HepG2 (cell line): ENCODE results near the gene C17orf75. TPM values are rescaled to one million over a fixed set of nuclear protein-coding genes. Genes with fewer than 3 reads are reported as not detected.

Experiments used
- ATAC-seq: fragments of 200-7000 bp; cut with Tn5 transposase; 3 replicates; pipeline ENCODE4 v1.9.1; 2020; ENCODE audit warnings: mild to moderate bottlenecking, moderate library complexity
- BruUV-seq: library from RNA; stranded (reverse); fragments of 400-500 nt; replicated peaks from 2 replicates; lab custom pipeline; 2021; lab: Mats Ljungman, UMichigan
- CTCF ChIA-PET: fragments of 300-600 bp; formaldehyde crosslinking; extraction: SDS; loops from one replicate; lab custom pipeline; 2021; ENCODE audit warnings: low total read pairs, inconsistent platforms, low intra/inter-chr PET ratio; lab: Yijun Ruan, JAX
- POLR2A ChIA-PET: fragments of 350-600 bp; sonication (Branson Sonifier 250); formaldehyde crosslinking; loops from one replicate; lab custom pipeline; 2020; ENCODE audit warnings: antibody characterized with exemption, inconsistent platforms; lab: Yijun Ruan, JAX
- DNase-seq: peaks from one replicate; pipeline ENCODE4 v3.0.0-alpha.2; 2015; ENCODE audit warnings: low spot score
- FAIRE-seq: peaks from 3 replicates; lab custom pipeline; 2011; peaks lifted over from hg19 to GRCh38; lab: Jason Lieb, UNC
- H2AFZ ChIP-seq: one replicate; pipeline ENCODE4 v1.6.1; 2011; ENCODE audit warnings: low read length, inconsistent platforms
- H3K27ac ChIP-seq: fragments of 300-600 bp; 3 replicates; pipeline ENCODE4 v1.8.0; 2011; ENCODE audit warnings: mixed run types, mild to moderate bottlenecking, mixed read lengths, low read length, inconsistent platforms; ENCODE audit not compliant: insufficient read depth; ENCODE audit errors: extremely low read length
- H3K27me3 ChIP-seq, 2 experiments: fragments of 200-600 bp in 1 of 2; 2 replicates in 1 of 2; 3 replicates in 1 of 2; pipeline versions ENCODE4 v1.6.0 to v1.8.0; 2011; ENCODE audit warnings: low read length in 2 of 2, mild to moderate bottlenecking in 2 of 2, moderate library complexity in 2 of 2, inconsistent platforms in 1 of 2; ENCODE audit not compliant: insufficient read depth in 2 of 2, control insufficient read depth in 1 of 2
- H3K36me3 ChIP-seq, 2 experiments: fragments of 200-600 bp in 1 of 2; replicated peaks in 1 of 2; 2 replicates in 1 of 2; 3 replicates in 1 of 2; pipeline versions ENCODE4 v1.5.1 to v1.8.0; 2011; ENCODE audit warnings: low read length in 2 of 2, inconsistent platforms in 1 of 2; ENCODE audit not compliant: insufficient read depth in 2 of 2, control insufficient read depth in 1 of 2
- H3K4me1 ChIP-seq: 2 replicates; pipeline ENCODE4 v1.5.1; 2012; ENCODE audit warnings: low read length, inconsistent platforms; ENCODE audit not compliant: insufficient read depth
- H3K4me2 ChIP-seq: 2 replicates; pipeline ENCODE4 v1.6.0; 2011; ENCODE audit warnings: low read depth, low read length, inconsistent platforms
- H3K4me3 ChIP-seq, 3 experiments: fragments of 200-600 bp in 1 of 3; sonication (generic), shearing (Covaris generic) in 1 of 3; replicated peaks in 1 of 3; 2 replicates each; pipeline ENCODE4 v1.5.1; 2011 to 2016; ENCODE audit warnings: low read length in 3 of 3, inconsistent platforms in 2 of 3, low read depth in 2 of 3, mild to moderate bottlenecking in 2 of 3, control low read depth in 1 of 3, mixed read lengths in 1 of 3; ENCODE audit not compliant: insufficient read depth in 1 of 3
- H3K79me2 ChIP-seq: one replicate; pipeline ENCODE4 v1.6.1; 2011; ENCODE audit warnings: low read length, inconsistent platforms; ENCODE audit not compliant: insufficient read depth
- H3K9ac ChIP-seq: 2 replicates; pipeline ENCODE4 v1.6.0; 2011; ENCODE audit warnings: mild to moderate bottlenecking, low read depth, low read length, inconsistent platforms; ENCODE audit not compliant: insufficient read depth
- H3K9me3 ChIP-seq: 2 replicates; pipeline ENCODE4 v1.5.1; 2012; ENCODE audit warnings: mild to moderate bottlenecking, low read length
- H4K20me1 ChIP-seq: 2 replicates; pipeline ENCODE4 v1.6.0; 2011; ENCODE audit warnings: inconsistent platforms, mild to moderate bottlenecking, low read length, moderate library complexity; ENCODE audit not compliant: insufficient read depth
- ATAD3A ChIP-seq: sonication (generic); formaldehyde crosslinking; IDR thresholded peaks from 2 replicates; pipeline ENCODE4 v1.4.0; 2020; ENCODE audit warnings: missing genetic modification reagents
- BHLHE40 ChIP-seq: IDR thresholded peaks from 2 replicates; pipeline ENCODE4 v1.6.1; 2011; ENCODE audit warnings: low read length, improper control_type of control experiment
- HIC2 ChIP-seq: sonication (generic); formaldehyde crosslinking; IDR thresholded peaks from 2 replicates; pipeline ENCODE4 v1.9.0; 2022; ENCODE audit warnings: low read depth, missing genetic modification reagents
- HNF4G ChIP-seq, 2 experiments: sonication (generic) in 1 of 2; formaldehyde crosslinking in 1 of 2; IDR thresholded peaks; 2 replicates each; pipeline versions ENCODE4 v1.4.0 to v1.6.1; 2011 to 2020; ENCODE audit warnings: borderline replicate concordance in 2 of 2, low read depth in 2 of 2, mild to moderate bottlenecking in 2 of 2, low read length in 1 of 2, missing genetic modification reagents in 1 of 2, moderate library complexity in 1 of 2
- HOXD1 ChIP-seq: sonication (generic); formaldehyde crosslinking; IDR thresholded peaks from 2 replicates; pipeline ENCODE4 v1.5.0; 2020; ENCODE audit warnings: missing genetic modification reagents
- MIER3 ChIP-seq: IDR thresholded peaks from 2 replicates; pipeline ENCODE4 v1.6.1; 2016; ENCODE audit warnings: missing compliant biosample characterization, borderline replicate concordance
- MTA1 ChIP-seq: sonication (generic); formaldehyde crosslinking; IDR thresholded peaks from 2 replicates; pipeline ENCODE4 v1.4.0; 2020; ENCODE audit warnings: missing genetic modification reagents, mild to moderate bottlenecking, borderline replicate concordance
- NAIF1 ChIP-seq: sonication (generic); formaldehyde crosslinking; IDR thresholded peaks from 2 replicates; pipeline ENCODE4 v1.5.0; 2020; ENCODE audit warnings: mild to moderate bottlenecking, missing genetic modification reagents, borderline replicate concordance
- NFIC ChIP-seq: IDR thresholded peaks from 2 replicates; pipeline ENCODE4 v1.6.1; 2012; ENCODE audit warnings: mild to moderate bottlenecking, low read length, inconsistent platforms
- NR2F6 ChIP-seq, 2 experiments: IDR thresholded peaks; 2 replicates each; pipeline ENCODE4 v1.6.1; 2016; ENCODE audit warnings: antibody characterized with exemption in 1 of 2, mild to moderate bottlenecking in 1 of 2
- TARDBP ChIP-seq: sonication (generic); formaldehyde crosslinking; IDR thresholded peaks from 2 replicates; pipeline ENCODE4 v1.8.0; 2022; ENCODE audit warnings: mild to moderate bottlenecking, missing genetic modification reagents
- THYN1 ChIP-seq: sonication (generic); formaldehyde crosslinking; IDR thresholded peaks from 2 replicates; pipeline ENCODE4 v1.8.1; 2023; ENCODE audit warnings: low read depth, mild to moderate bottlenecking, moderate library complexity, missing genetic modification reagents, borderline replicate concordance
- ZNF776 ChIP-seq: sonication (generic); formaldehyde crosslinking; IDR thresholded peaks from 2 replicates; pipeline ENCODE4 v1.4.0; 2020; ENCODE audit warnings: mild to moderate bottlenecking, missing genetic modification reagents
- ZNF891 ChIP-seq: sonication (generic); formaldehyde crosslinking; IDR thresholded peaks from 2 replicates; pipeline ENCODE4 v1.5.0; 2020; ENCODE audit warnings: mild to moderate bottlenecking, missing genetic modification reagents
- WGBS: methylation state at CpG from one replicate; pipeline ENCODE4 v1.1.6; 2017; ENCODE audit warnings: low lambda C conversion rate; 5-methylcytosine and 5-hydroxymethylcytosine counted together
- in situ Hi-C: cut with HindIII; loops from 2 replicates; pipeline ENCODE4 v1.10.0; 2017; ENCODE audit warnings: low pct_unique_long_range_greater_than_20kb; ENCODE audit not compliant: extremely low pct_ligation_motif_present
- intact Hi-C: fragments of 100-400 bp; cut with micrococcal nuclease; formaldehyde crosslinking; loops from one replicate; pipeline ENCODE4 v1.10.0; 2022; ENCODE audit not compliant: unreplicated experiment
- polyA plus RNA-seq, 8 experiments: library from polyadenylated mRNA; depleted of rRNA in 3 of 8; stranded (reverse) in 7 of 8; unstranded in 1 of 8; fragments of >200 nt; fragmentation: Illumina TruSeq in 4 of 8; extraction: Trizol in 4 of 8; gene quantifications; 2 replicates each; pipeline versions ENCODE4 v1.2.1 to v1.2.3, GENCODE V29; 2011 to 2016; ENCODE audit warnings: low read depth in 4 of 8, missing spikeins in 1 of 8, mixed read lengths in 1 of 8; ENCODE audit not compliant: insufficient read depth in 1 of 8
- total RNA-seq, 5 experiments: library from RNA; depleted of rRNA; stranded (reverse); fragments of >200 nt; fragmentation: Illumina TruSeq; extraction: Trizol; gene quantifications; 2 replicates each; pipeline ENCODE4 v1.2.3, GENCODE V29; 2016; ENCODE audit warnings: low read depth in 1 of 5

C17orf75 gene
- total and polyA plus RNA-seq, 2 of the 13 experiments (the other 11 are each of a cell fraction or from before 2014, with no cell fraction given): 16.2 to 33.0 TPM

GRCh38 chr17:32314636-32315035 lies 27.3 kb downstream of the C17orf75 start:
- DNase-seq (no peak), FAIRE-seq (no peak), ATAC-seq (no peak)
- POLR2A ChIA-PET: no interaction called here
- BruUV-seq: no TSS peak
- no peak overlapping the region for H3K4me2 ChIP-seq
- no peaks in the 10 kb centered on the region for H3K79me2 ChIP-seq
- intact Hi-C loops (no loop called here), in situ Hi-C loops (no loop called here)
- no peaks in the 10 kb centered on the region for H3K9me3 ChIP-seq
- CTCF ChIA-PET: no interaction called here
- 65% methylated on average over 7 of the region's 9 CpGs for WGBS
- H3K27ac ChIP-seq: no peak overlapping the region
- H3K27me3 ChIP-seq: peaks cover 3 to 11% of the 10 kb centered on the region in 2 experiments; a peak in 4 of 5 replicates
- H3K9ac ChIP-seq: no peak overlapping the region
- TF ChIP-seq NAIF1 (CRISPR knock-in tag) (no peak), MTA1 (no peak), HIC2 (no peak), NR2F6 (IDR thresholded peaks at IDR 0.05) (no peak), NR2F6 (CRISPR knock-in tag; IDR thresholded peaks at IDR 0.05) (no peak), ZNF776 (CRISPR knock-in tag) (no peak), BHLHE40 (no peak), HNF4G (IDR thresholded peaks at IDR 0.05; ENCODE audit: borderline replicate concordance, low read depth, low read length) (no peak), HNF4G (CRISPR knock-in tag; IDR thresholded peaks at IDR 0.05; ENCODE audit: borderline replicate concordance, low read depth) (no peak), HOXD1 (CRISPR knock-in tag) (no peak), NFIC (no peak), TARDBP (CRISPR knock-in tag) (no peak), MIER3 (CRISPR knock-in tag) (no peak), THYN1 (CRISPR knock-in tag) (no peak), ZNF891 (CRISPR knock-in tag) (no peak), ATAD3A (CRISPR knock-in tag) (no peak)
- H3K4me1 ChIP-seq: peaks cover 43% of the 10 kb centered on the region
- no peaks in the 10 kb centered on the region for H3K36me3 ChIP-seq
- H3K4me3 ChIP-seq: no peak overlapping the region
- H4K20me1 ChIP-seq: no peaks in the 10 kb centered on the region
- no peak overlapping the region for H2AFZ ChIP-seq
